NOMO-1 (cell line): Measurements from ENCODE around the gene PCDHA6.
"Not testable (repeated sequence)": the region's sequence is repeated elsewhere in the genome, so short reads cannot be mapped to it uniquely, and the experiment has no call there.

Experiments used
- DNase-seq, 2 experiments: peaks; one replicate each; lab custom pipeline; 2025; ENCODE audit not compliant: unreplicated experiment in 2 of 2; lab: John Stamatoyannopoulos, UW

Gene PCDHA6

GRCh38 chr5:140821375-140822280 lies 6.1 kb upstream of the PCDHA6 start, which contains the start of gene PCDHA5:
PCDHA5 (plus strand) TSS chr5:140821613.
- DNase-seq: no peak

DNA sequence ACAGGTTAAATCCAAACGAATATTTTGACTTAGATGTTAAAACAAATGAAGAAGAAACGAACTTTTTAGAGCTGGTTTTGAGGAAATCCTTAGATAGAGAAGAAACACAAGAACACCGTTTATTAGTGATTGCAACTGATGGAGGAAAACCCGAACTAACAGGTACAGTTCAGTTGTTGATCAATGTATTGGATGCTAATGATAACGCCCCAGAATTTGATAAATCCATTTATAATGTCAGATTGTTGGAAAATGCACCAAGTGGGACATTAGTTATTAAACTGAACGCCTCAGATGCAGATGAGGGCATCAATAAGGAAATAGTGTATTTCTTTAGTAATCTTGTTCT lies 5.5 kb upstream of the PCDHA6 start:
- DNase-seq: no peak

DNA sequence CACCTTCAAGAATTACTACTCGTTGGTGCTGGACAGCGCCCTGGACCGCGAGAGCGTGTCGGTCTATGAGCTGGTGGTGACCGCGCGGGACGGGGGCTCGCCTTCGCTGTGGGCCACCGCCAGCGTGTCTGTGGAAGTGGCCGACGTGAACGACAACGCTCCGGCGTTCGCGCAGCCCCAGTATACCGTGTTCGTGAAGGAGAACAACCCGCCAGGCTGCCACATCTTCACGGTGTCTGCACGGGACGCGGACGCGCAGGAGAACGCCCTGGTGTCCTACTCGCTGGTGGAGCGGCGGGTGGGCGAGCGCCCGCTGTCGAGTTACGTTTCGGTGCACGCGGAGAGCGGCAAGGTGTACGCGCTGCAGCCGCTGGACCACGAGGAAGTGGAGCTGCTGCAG lies 4.8 kb upstream of the PCDHA6 start:
- not testable (repeated sequence) for DNase-seq

GRCh38 chr5:140823475-140823874 lies 4.3 kb upstream of the PCDHA6 start:
- DNase-seq: no peak

GRCh38 chr5:140828362-140828737 lies 590 bp downstream of the PCDHA6 start:
- DNase-seq: no peak

DNA sequence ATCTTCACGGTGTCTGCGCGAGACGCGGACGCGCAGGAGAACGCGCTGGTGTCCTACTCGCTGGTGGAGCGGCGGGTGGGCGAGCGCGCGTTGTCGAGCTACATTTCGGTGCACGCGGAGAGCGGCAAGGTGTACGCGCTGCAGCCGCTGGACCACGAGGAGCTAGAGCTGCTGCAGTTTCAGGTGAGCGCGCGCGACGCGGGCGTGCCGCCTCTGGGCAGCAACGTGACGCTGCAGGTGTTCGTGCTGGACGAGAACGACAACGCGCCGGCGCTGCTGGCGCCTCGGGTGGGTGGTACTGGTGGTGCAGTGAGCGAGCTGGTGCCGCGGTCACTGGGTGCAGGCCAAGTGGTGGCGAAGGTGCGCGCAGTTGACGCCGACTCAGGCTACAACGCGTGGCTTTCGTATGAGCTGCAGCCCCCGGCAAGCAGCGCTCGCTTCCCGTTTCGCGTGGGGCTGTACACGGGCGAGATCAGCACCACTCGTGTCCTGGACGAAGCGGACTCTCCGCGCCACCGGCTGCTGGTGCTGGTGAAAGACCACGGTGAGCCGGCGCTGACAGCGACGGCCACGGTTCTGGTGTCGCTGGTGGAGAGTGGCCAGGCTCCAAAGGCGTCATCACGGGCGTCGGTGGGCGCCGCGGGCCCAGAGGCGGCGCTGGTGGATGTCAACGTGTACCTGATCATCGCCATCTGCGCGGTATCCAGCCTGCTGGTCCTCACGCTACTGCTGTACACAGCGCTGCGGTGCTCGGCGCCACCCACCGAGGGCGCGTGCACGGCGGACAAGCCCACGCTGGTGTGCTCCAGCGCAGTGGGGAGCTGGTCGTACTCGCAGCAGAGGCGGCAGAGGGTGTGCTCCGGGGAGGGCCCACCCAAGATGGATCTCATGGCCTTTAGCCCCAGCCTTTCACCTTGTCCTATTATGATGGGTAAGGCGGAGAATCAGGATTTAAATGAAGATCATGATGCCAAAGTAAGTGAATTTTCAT lies 2.0 kb downstream of the PCDHA6 start:
- DNase-seq: not testable (repeated sequence)

GRCh38 chr5:140833993-140834392 lies 6.2 kb downstream of the PCDHA6 start, which contains the start of gene PCDHA7:
PCDHA7 (plus strand) TSS chr5:140834269; CDS start chr5:140834384, 115 bp downstream.
- DNase-seq: no peak

- DNase-seq: not testable (repeated sequence)
Observed at GRCh38 chr5:140834439-140835008, 6.8 kb downstream of the PCDHA6 start.

- DNase-seq: no peak
Observed at GRCh38 chr5:140835622-140836510, 8.1 kb downstream of the PCDHA6 start.

- no peak for DNase-seq
Observed at GRCh38 chr5:140840978-140841962, 13.5 kb downstream of the PCDHA6 start, which contains the start of gene PCDHA8. PCDHA8 (plus strand) TSS chr5:140841187; CDS start chr5:140841322, 135 bp downstream.

DNA sequence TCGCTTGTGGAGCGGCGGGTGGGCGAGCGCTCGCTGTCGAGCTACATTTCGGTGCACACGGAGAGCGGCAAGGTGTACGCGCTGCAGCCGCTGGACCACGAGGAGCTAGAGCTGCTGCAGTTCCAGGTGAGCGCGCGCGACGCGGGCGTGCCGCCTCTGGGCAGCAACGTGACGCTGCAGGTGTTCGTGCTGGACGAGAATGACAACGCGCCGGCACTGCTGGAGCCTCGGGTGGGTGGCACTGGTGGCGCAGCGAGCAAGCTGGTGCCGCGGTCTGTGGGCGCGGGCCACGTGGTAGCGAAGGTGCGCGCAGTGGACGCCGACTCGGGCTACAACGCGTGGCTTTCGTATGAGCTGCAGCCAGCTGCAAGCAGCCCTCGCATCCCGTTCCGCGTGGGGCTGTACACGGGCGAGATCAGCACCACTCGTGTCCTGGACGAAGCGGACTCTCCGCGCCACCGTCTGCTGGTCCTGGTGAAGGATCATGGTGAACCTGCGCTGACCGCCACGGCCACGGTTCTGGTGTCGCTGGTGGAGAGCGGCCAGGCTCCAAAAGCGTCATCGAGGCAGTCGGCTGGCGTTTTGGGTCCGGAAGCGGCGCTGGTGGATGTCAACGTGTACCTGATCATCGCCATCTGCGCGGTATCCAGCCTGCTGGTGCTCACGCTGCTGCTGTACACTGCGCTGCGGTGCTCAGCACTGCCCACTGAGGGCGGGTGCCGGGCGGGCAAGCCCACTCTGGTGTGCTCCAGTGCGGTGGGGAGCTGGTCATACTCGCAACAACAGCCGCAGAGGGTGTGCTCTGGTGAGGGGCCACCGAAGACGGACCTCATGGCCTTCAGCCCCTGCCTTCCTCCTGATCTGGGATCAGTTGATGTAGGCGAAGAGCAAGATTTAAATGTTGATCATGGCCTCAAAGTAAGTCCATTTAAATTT lies 15.3 kb downstream of the PCDHA6 start:
- DNase-seq: no peak

- DNase-seq: not testable (repeated sequence)
Observed at GRCh38 chr5:140848139-140849102, 20.7 kb downstream of the PCDHA6 start, which contains the start of gene PCDHA9. PCDHA9 (plus strand) TSS chr5:140848382; CDS start chr5:140848496, 114 bp downstream.

- not testable (repeated sequence) for DNase-seq
Observed at GRCh38 chr5:140849831-140850634, 22.3 kb downstream of the PCDHA6 start.

DNA sequence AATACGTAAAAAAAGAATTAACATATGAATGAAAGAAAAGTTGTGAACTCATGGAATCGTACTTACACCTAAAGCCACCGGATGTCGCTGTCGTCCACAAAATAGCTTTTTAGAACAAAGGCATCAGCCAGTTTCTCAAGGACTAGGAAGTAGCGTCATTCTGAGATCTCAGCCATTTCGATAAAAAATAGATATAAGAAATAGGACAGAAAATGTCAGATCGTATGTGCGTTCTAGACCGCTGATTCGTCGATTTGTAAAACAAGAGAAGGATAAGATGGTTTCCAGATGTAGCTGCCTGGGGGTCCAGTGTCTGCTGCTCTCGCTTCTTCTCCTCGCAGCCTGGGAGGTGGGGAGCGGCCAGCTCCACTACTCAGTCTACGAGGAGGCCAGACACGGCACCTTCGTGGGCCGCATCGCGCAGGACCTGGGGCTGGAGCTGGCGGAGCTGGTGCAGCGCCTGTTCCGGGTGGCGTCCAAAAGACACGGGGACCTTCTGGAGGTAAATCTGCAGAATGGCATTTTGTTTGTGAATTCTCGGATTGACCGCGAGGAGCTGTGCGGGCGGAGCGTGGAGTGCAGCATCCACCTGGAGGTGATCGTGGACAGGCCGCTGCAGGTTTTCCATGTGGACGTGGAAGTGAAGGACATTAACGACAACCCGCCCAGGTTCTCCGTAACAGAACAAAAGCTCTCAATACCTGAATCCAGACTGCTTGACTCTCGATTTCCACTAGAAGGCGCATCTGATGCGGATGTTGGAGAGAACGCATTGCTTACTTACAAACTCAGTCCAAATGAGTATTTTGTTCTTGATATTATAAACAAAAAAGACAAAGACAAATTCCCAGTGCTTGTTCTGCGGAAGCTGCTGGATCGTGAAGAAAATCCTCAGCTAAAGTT lies 28.3 kb downstream of the PCDHA6 start, which contains the start of gene PCDHA10:
TSS of gene PCDHA10 (plus strand) at position 126 of the 903 bp plus-strand sequence. CDS start at position 278, 152 bp downstream.
- no peak for DNase-seq
